Measurements from ENCODE around the gene XPOT.
A peak's percentile ranks its signal among the peaks of the same experiment; 100 is the strongest.

- TF ChIP-seq CTCF (IDR thresholded peaks at IDR 0.05; ENCODE audit: poor library complexity, severe bottlenecking) (no peak), POLR2AphosphoS5 (IDR thresholded peaks at IDR 0.05) (no peak), EZH2 (IDR thresholded peaks at IDR 0.05; ENCODE audit: borderline replicate concordance, insufficient read depth, low read length, poor library complexity, severe bottlenecking) (no peak), RAD21 (conservative IDR thresholded peaks at IDR 0.05) (no peak), REST (IDR thresholded peaks at IDR 0.05; ENCODE audit: borderline replicate concordance) (no peak), TAF1 (IDR thresholded peaks at IDR 0.05; ENCODE audit: low read depth) (no peak), EP300 (conservative IDR thresholded peaks at IDR 0.05; ENCODE audit: poor library complexity, severe bottlenecking) (peak; percentile 70), SMC3 (conservative IDR thresholded peaks at IDR 0.05; ENCODE audit: poor library complexity) (no peak), MXI1 (conservative IDR thresholded peaks at IDR 0.05; ENCODE audit: poor library complexity, severe bottlenecking) (peak; percentile 61)
Measured at GRCh38 chr12:64413884-64414283, 9.7 kb downstream of the XPOT start.

Data from neural cell (in vitro differentiated cells).